Osteoblast (primary cell): Measurements from ENCODE around the gene COPS3. TPM values are rescaled to one million over a fixed set of nuclear protein-coding genes. Genes with fewer than 3 reads are reported as not detected.
A peak's percentile ranks its signal among the peaks of the same experiment; 100 is the strongest.

Experiments
- DNase-seq: peaks from one replicate; pipeline ENCODE4 v3.0.0; 2011; ENCODE audit warnings: low spot score, mixed read lengths; ENCODE audit not compliant: insufficient read length; ENCODE audit errors: missing footprints
- H2AFZ ChIP-seq: 2 replicates; pipeline ENCODE4 v1.6.0; 2011; ENCODE audit warnings: mild to moderate bottlenecking, low read length
- H3K27ac ChIP-seq: 2 replicates; pipeline ENCODE4 v1.5.1; 2011; ENCODE audit warnings: mild to moderate bottlenecking, low read depth, low read length, moderate library complexity
- H3K27me3 ChIP-seq: 2 replicates; pipeline ENCODE4 v1.6.0; 2012; ENCODE audit warnings: mild to moderate bottlenecking, control low read depth, inconsistent platforms, low read length, moderate library complexity; ENCODE audit not compliant: insufficient read depth
- H3K36me3 ChIP-seq: 2 replicates; pipeline ENCODE4 v1.5.1; 2011; ENCODE audit warnings: mild to moderate bottlenecking, low read length, control low read depth, moderate library complexity; ENCODE audit not compliant: insufficient read depth
- H3K4me1 ChIP-seq: 2 replicates; pipeline ENCODE4 v1.5.1; 2011; ENCODE audit warnings: mild to moderate bottlenecking, low read length, control low read depth, moderate library complexity; ENCODE audit not compliant: insufficient read depth
- H3K4me2 ChIP-seq: 2 replicates; pipeline ENCODE4 v1.6.0; 2011; ENCODE audit warnings: mild to moderate bottlenecking, low read length; ENCODE audit not compliant: insufficient read depth
- H3K4me3 ChIP-seq: fragments of 200-600 bp; sonication (generic); 3 replicates; pipeline ENCODE4 v1.5.1; 2012; ENCODE audit warnings: mild to moderate bottlenecking, low read length, inconsistent platforms; ENCODE audit not compliant: insufficient read depth
- H3K79me2 ChIP-seq: 2 replicates; pipeline ENCODE4 v1.6.0; 2012; ENCODE audit warnings: mild to moderate bottlenecking, low read length, control low read depth, inconsistent platforms; ENCODE audit not compliant: insufficient read depth
- H3K9me3 ChIP-seq: 2 replicates; pipeline ENCODE4 v1.5.1; 2011; ENCODE audit warnings: low read depth, low read length, control low read depth
- H4K20me1 ChIP-seq: 2 replicates; pipeline ENCODE4 v1.6.0; 2012; ENCODE audit warnings: mild to moderate bottlenecking, low read length, control low read depth; ENCODE audit not compliant: insufficient read depth
- total RNA-seq: library from RNA; depleted of rRNA; stranded (reverse); fragments of >200 nt; gene quantifications from 2 replicates; pipeline ENCODE4 v1.2.3, GENCODE V29; 2012
- TF ChIP-seq, protein P1 (sequence below): IDR thresholded peaks from 2 replicates; pipeline ENCODE4 v1.5.1; 2011; ENCODE audit warnings: mild to moderate bottlenecking, low read depth, low read length, moderate library complexity; ENCODE audit errors: extremely low read depth

COPS3 gene
- total RNA-seq, 1 donor = 78.5 TPM

DNA sequence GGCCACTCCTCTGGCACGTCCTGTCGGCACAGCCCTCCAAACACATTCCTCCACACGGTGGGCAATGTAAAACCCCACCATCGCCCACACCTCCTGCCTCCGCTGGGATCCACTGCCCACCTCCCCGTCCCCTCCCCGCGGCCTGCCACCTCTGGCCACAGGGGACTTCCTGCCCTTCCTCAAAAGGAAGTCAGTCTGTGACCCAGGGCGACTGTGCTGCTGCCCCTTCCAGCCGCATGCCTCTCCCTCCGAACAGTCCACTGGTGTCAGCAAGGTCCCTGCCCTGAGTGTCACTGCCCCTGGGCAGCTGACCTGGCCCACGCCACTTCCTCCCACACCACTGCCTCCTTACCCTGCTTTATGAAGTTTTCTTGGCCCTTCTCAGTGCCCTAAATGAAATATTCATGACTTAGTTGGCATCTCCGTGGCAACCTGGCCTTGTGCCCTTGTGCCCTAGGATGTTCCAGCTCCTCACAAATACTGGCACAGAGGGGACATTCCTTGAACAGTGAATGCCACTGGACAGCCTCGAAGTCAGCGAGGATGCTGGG lies 76.9 kb downstream of the COPS3 start:
- TF ChIP-seq, protein P1, sequence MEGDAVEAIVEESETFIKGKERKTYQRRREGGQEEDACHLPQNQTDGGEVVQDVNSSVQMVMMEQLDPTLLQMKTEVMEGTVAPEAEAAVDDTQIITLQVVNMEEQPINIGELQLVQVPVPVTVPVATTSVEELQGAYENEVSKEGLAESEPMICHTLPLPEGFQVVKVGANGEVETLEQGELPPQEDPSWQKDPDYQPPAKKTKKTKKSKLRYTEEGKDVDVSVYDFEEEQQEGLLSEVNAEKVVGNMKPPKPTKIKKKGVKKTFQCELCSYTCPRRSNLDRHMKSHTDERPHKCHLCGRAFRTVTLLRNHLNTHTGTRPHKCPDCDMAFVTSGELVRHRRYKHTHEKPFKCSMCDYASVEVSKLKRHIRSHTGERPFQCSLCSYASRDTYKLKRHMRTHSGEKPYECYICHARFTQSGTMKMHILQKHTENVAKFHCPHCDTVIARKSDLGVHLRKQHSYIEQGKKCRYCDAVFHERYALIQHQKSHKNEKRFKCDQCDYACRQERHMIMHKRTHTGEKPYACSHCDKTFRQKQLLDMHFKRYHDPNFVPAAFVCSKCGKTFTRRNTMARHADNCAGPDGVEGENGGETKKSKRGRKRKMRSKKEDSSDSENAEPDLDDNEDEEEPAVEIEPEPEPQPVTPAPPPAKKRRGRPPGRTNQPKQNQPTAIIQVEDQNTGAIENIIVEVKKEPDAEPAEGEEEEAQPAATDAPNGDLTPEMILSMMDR = no peak
- Histone ChIP-seq H3K36me3 (peaks cover 7% of the 10 kb centered on the region), H4K20me1 (peaks cover 5% of the 10 kb centered on the region), H3K4me1 (peaks cover 27% of the 10 kb centered on the region), H3K79me2 (peaks cover 13% of the 10 kb centered on the region), H3K9me3 (no peaks in the 10 kb centered on the region), H3K27ac (no peak overlapping the region), H3K27me3 (no peaks in the 10 kb centered on the region), H3K4me3 (no peak overlapping the region), H3K4me2 (peak overlapping the region; percentile 94), H2AFZ (no peak overlapping the region)
- DNase-seq = peak; percentile 58

DNA sequence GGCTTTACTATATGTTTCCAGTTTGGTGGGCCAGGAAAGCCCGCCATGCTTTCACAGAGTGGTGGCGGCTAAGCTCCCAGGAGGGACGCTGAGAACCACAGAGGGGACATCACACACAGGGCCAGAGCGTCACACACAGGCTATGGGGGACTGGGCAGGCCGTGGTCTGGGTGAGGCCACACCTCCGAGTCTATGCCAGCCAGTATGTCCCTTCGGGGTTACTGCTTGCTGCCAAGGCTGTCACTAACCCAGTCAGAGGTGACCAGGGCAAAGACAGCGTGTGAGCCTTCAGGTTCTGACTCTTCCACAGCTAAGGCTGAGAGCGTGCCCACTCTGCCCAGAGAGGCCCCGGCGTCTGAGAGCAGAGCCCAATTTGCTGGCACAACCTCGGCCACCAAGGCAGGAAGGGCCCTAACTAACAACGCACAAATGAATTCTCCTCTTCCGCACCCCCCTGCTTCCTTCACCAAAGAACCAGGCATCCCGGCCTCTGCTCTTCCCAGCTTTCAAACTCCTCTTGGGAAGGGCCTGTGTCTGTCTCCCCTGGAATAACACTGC lies 77.8 kb downstream of the COPS3 start:
- H3K4me1 ChIP-seq = peaks cover 27% of the 10 kb centered on the region
- H2AFZ ChIP-seq = no peak overlapping the region
- peaks cover 5% of the 10 kb centered on the region for H4K20me1 ChIP-seq
- peak; percentile 78 for DNase-seq
- no peak overlapping the region for H3K4me3 ChIP-seq
- no peaks in the 10 kb centered on the region for H3K9me3 ChIP-seq
- H3K79me2 ChIP-seq = peaks cover 13% of the 10 kb centered on the region
- no peaks in the 10 kb centered on the region for H3K27me3 ChIP-seq
- peaks cover 7% of the 10 kb centered on the region for H3K36me3 ChIP-seq
- no peak overlapping the region for H3K4me2 ChIP-seq
- TF ChIP-seq, protein P1 = no peak
- H3K27ac ChIP-seq = no peak overlapping the region

DNA sequence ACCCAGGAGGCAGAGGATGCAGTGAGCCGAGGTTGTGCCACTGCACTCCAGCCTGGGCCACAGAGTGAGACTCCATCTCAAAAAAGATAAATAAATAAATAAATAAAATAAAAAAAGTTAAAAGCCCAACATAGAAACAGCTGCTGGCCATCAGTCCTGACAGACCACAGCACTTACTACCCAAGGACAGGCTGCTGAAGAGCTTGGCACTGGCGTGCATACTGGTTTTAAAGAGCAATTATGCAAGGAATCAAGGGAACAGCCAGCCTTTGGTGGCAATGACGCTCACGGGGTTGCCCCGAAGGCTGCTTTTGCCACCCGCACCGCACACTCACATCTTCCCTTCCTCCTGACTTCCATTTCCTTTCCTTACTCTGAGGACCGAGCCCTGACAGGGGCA lies 79.1 kb downstream of the COPS3 start:
- peak; percentile 64 for DNase-seq
- TF ChIP-seq, protein P1 = no peak
- H3K27ac ChIP-seq = no peak overlapping the region

DNA sequence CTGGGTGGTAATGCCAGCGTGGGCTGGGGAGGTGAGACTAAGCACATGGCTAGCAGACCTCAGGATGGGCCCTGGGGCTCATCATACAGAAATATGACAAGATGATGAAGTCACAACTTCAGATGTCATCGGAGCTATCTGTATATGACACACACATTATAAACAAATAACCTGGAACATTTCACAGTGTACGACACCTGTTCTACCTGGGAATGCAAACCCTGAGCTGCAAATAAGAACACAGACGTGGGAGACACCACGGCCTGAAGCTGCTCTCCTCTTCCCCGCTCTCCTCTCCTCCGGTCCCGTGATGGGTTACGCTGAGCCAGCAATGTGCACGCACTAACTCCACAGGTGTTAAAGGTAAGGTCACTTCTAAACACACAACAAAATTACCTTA lies 79.8 kb downstream of the COPS3 start:
- Histone ChIP-seq H3K9me3 (no peaks in the 10 kb centered on the region), H3K4me1 (peaks cover 17% of the 10 kb centered on the region), H4K20me1 (peaks cover 5% of the 10 kb centered on the region), H3K36me3 (peaks cover 7% of the 10 kb centered on the region), H3K4me2 (no peak overlapping the region), H3K27ac (no peak overlapping the region), H3K4me3 (no peak overlapping the region), H3K79me2 (peaks cover 13% of the 10 kb centered on the region), H3K27me3 (no peaks in the 10 kb centered on the region), H2AFZ (no peak overlapping the region)
- TF ChIP-seq, protein P1 = no peak
- peak; percentile 1 for DNase-seq

More for the DNA sequence above, 79.1 kb downstream of the COPS3 start:
- no peaks in the 10 kb centered on the region for H3K9me3 ChIP-seq
- peaks cover 13% of the 10 kb centered on the region for H3K79me2 ChIP-seq
- no peak overlapping the region for H3K4me2 ChIP-seq
- H3K36me3 ChIP-seq = peaks cover 7% of the 10 kb centered on the region
- H2AFZ ChIP-seq = no peak overlapping the region
- no peaks in the 10 kb centered on the region for H3K27me3 ChIP-seq
- no peak overlapping the region for H3K4me3 ChIP-seq
- H4K20me1 ChIP-seq = peaks cover 5% of the 10 kb centered on the region
- H3K4me1 ChIP-seq = peaks cover 24% of the 10 kb centered on the region
